ENCODE results near the gene AHR.

DNA sequence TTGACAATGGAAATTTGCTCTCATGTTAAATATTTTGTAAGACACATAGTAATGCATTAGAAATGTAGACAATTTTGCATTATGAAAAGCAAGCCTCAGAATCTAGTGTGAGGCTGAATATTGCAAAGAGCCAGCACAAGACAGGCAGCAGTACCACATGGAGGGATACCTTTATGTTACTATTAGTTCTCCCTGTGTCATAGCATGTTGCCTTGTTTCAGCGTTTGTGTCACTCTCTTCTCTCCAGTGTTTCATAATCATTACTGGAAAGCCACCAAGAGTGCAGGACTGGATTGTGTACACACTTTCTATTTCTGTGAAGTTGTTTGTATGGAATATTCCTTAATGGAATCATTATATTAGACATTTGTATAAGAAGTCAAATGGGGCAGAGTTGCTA lies 8.5 kb downstream of the AHR start:
- TF ChIP-seq CTCF (IDR thresholded peaks at IDR 0.05) (no peak), POLR2A (IDR thresholded peaks at IDR 0.05) (no peak), POLR2AphosphoS5 (IDR thresholded peaks at IDR 0.05) (no peak)
